ENCODE measurements around the gene DCDC2C. TPM values are rescaled to one million over a fixed set of nuclear protein-coding genes. Genes with fewer than 3 reads are reported as not detected.
"Not testable (repeated sequence)": the region's sequence is repeated elsewhere in the genome, so short reads cannot be mapped to it uniquely, and the experiment has no call there.

The DCDC2C gene
- total RNA-seq, 2 donors from 2014 or later: not detected

DNA sequence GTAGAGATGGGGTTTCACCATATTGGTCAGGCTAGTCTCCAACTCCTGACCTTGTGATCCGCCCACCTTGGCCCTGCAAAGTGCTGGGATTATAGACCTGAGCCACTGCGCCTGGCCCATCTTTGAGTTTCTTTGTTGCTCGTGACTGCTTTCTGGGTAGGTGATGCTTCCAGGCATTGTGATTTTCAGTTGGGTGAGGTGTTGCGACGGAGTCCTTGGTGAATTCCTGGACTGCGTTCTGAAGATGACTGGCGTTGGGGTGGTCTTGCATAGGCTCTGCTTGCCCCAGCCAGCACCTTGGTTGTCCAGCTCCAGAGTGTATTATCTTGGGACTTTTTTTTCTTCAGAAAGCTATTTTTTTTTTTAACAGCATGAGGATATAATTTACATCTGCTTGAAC is 103.4 kb downstream of the DCDC2C start:
- 83 to 94% methylated on average over 5 to 7 of the region's 7 CpGs for WGBS, 2 experiments (ENCODE audit: insufficient coverage in 1 of 2, insufficient read length in 1 of 2)
- Histone ChIP-seq H3K4me1 (ENCODE audit: control insufficient read depth, insufficient read depth, low read length) (no peaks in the 10 kb centered on the region), H3K4me3 (ENCODE audit: low read length) (no peak overlapping the region), H3K9me3 (ENCODE audit: control insufficient read depth, low read length) (no peaks in the 10 kb centered on the region), H3K36me3 (ENCODE audit: control insufficient read depth, insufficient read depth, low read length) (no peaks in the 10 kb centered on the region), H3K27ac (ENCODE audit: low read depth, low read length) (no peak overlapping the region), H3K9ac (ENCODE audit: extremely low read depth, low read length, poor library complexity, severe bottlenecking) (no peak overlapping the region), H3K27me3 (ENCODE audit: control insufficient read depth, insufficient read depth, low read length, poor library complexity, severe bottlenecking) (no peaks in the 10 kb centered on the region)
- H3K4me3 Mint-ChIP-seq: no peak overlapping the region
- peaks cover 4% of the 10 kb centered on the region for H3K27me3 Mint-ChIP-seq (ENCODE audit: insufficient read depth)
- peaks cover 19% of the 10 kb centered on the region for H3K9me3 Mint-ChIP-seq
- H3K36me3 Mint-ChIP-seq (ENCODE audit: low read depth): no peaks in the 10 kb centered on the region
- no peak for DNase-seq
- H3K4me1 Mint-ChIP-seq: no peaks in the 10 kb centered on the region
- no peak overlapping the region for H3K27ac Mint-ChIP-seq
- TF ChIP-seq CTCF (conservative IDR thresholded peaks at IDR 0.05): no peak

GRCh38 chr2:3807853-3808252 is 104.5 kb downstream of the DCDC2C start:
- H3K4me3 ChIP-seq (ENCODE audit: low read length): no peak overlapping the region
- H3K9ac ChIP-seq (ENCODE audit: extremely low read depth, low read length, poor library complexity, severe bottlenecking): no peak overlapping the region
- 93 to 96% methylated on average over 3 of the region's 3 CpGs for WGBS, 2 experiments (ENCODE audit: insufficient coverage in 1 of 2, insufficient read length in 1 of 2)
- no peaks in the 10 kb centered on the region for H3K36me3 ChIP-seq (ENCODE audit: control insufficient read depth, insufficient read depth, low read length)
- Mint-ChIP-seq H3K9me3 (peaks cover 23% of the 10 kb centered on the region), H3K27ac (no peak overlapping the region), H3K36me3 (ENCODE audit: low read depth) (no peaks in the 10 kb centered on the region), H3K4me3 (no peak overlapping the region), H3K27me3 (ENCODE audit: insufficient read depth) (peaks cover 4% of the 10 kb centered on the region), H3K4me1 (no peaks in the 10 kb centered on the region)
- no peak overlapping the region for H3K27ac ChIP-seq (ENCODE audit: low read depth, low read length)
- no peaks in the 10 kb centered on the region for H3K4me1 ChIP-seq (ENCODE audit: control insufficient read depth, insufficient read depth, low read length)
- DNase-seq: no peak
- no peak for TF ChIP-seq CTCF (conservative IDR thresholded peaks at IDR 0.05)
- no peaks in the 10 kb centered on the region for H3K27me3 ChIP-seq (ENCODE audit: control insufficient read depth, insufficient read depth, low read length, poor library complexity, severe bottlenecking)
- H3K9me3 ChIP-seq (ENCODE audit: control insufficient read depth, low read length): no peaks in the 10 kb centered on the region

DNA sequence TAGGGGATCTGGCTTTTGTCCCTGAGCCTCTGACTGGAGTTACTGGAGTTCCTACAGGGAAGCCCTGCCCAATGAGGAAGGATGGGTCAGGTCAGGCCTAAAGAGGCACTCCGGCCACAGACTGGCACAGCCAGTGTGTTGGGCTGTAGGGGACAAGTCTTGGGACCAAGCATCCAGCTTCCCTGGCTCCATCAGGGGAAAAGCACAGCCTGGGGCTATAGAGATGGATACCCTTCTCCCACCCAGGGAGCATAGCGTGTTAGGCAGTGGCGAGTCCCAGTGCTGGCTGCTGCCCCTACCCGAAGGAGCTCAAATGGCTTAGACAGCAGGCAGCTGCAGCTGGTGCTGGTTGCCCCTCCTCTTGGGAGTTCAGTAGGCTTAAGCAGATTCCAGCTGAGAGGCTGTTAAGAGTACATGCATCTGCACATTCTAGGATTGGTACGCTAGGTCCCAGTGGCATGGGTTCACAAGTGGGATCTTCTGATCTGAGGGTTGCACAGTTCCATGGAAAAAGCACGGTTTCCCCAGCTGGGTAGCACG is 111.4 kb downstream of the DCDC2C start:
- H3K27me3 Mint-ChIP-seq (ENCODE audit: insufficient read depth): no peaks in the 10 kb centered on the region
- Histone ChIP-seq H3K27ac (ENCODE audit: low read depth, low read length) (no peak overlapping the region), H3K4me1 (ENCODE audit: control insufficient read depth, insufficient read depth, low read length) (no peaks in the 10 kb centered on the region), H3K36me3 (ENCODE audit: control insufficient read depth, insufficient read depth, low read length) (no peaks in the 10 kb centered on the region), H3K9me3 (ENCODE audit: control insufficient read depth, low read length) (peaks cover 16% of the 10 kb centered on the region), H3K4me3 (ENCODE audit: low read length) (no peak overlapping the region), H3K9ac (ENCODE audit: extremely low read depth, low read length, poor library complexity, severe bottlenecking) (no peak overlapping the region), H3K27me3 (ENCODE audit: control insufficient read depth, insufficient read depth, low read length, poor library complexity, severe bottlenecking) (no peaks in the 10 kb centered on the region)
- peaks cover 36% of the 10 kb centered on the region for H3K9me3 Mint-ChIP-seq
- H3K4me1 Mint-ChIP-seq: peaks cover 3% of the 10 kb centered on the region
- H3K4me3 Mint-ChIP-seq: no peak overlapping the region
- no peaks in the 10 kb centered on the region for H3K36me3 Mint-ChIP-seq (ENCODE audit: low read depth)
- DNase-seq: no peak
- H3K27ac Mint-ChIP-seq: no peak overlapping the region
- no peak for TF ChIP-seq CTCF (conservative IDR thresholded peaks at IDR 0.05)
- 60 to 81% methylated on average over 3 to 7 of the region's 7 CpGs for WGBS, 2 experiments (ENCODE audit: insufficient coverage in 1 of 2, insufficient read length in 1 of 2)

GRCh38 chr2:3817144-3817543 is 113.8 kb downstream of the DCDC2C start:
- H3K27ac ChIP-seq (ENCODE audit: low read depth, low read length); H3K9ac ChIP-seq (ENCODE audit: extremely low read depth, low read length, poor library complexity, severe bottlenecking); H3K27me3 Mint-ChIP-seq (ENCODE audit: insufficient read depth); DNase-seq; H3K4me3 ChIP-seq (ENCODE audit: low read length); H3K27ac Mint-ChIP-seq; H3K36me3 ChIP-seq (ENCODE audit: control insufficient read depth, insufficient read depth, low read length); H3K36me3 Mint-ChIP-seq (ENCODE audit: low read depth); H3K27me3 ChIP-seq (ENCODE audit: control insufficient read depth, insufficient read depth, low read length, poor library complexity, severe bottlenecking); H3K4me3 Mint-ChIP-seq; H3K4me1 Mint-ChIP-seq; H3K4me1 ChIP-seq (ENCODE audit: control insufficient read depth, insufficient read depth, low read length): not testable (repeated sequence)
- WGBS, 2 experiments (ENCODE audit: insufficient coverage in 1 of 2, insufficient read length in 1 of 2): 93 to 94% methylated on average over 2 of the region's 2 CpGs
- peaks cover 25% of the 10 kb centered on the region for H3K9me3 ChIP-seq (ENCODE audit: control insufficient read depth, low read length)
- peaks cover 33% of the 10 kb centered on the region for H3K9me3 Mint-ChIP-seq
